Type B pancreatic cell (in vitro differentiated cells): ENCODE results near the gene VSX1. TPM values are rescaled to one million over a fixed set of nuclear protein-coding genes. Genes with fewer than 3 reads are reported as not detected.

ENCODE experiments used
- DNase-seq: peaks from one replicate; pipeline ENCODE4 v3.0.0; 2021; ENCODE audit warnings: mixed read lengths; ENCODE audit not compliant: unreplicated experiment; ENCODE audit errors: extremely low spot score
- H3K27ac Mint-ChIP-seq: 2 replicates; pipeline ENCODE4 v1.8.0; 2021; ENCODE audit warnings: mild to moderate bottlenecking, mixed read lengths
- H3K27me3 Mint-ChIP-seq: 2 replicates; pipeline ENCODE4 v1.8.0; 2021; ENCODE audit warnings: mixed read lengths
- H3K36me3 Mint-ChIP-seq: 2 replicates; pipeline ENCODE4 v1.8.0; 2021; ENCODE audit warnings: mixed read lengths
- H3K4me1 Mint-ChIP-seq: one replicate; pipeline ENCODE4 v1.8.0; 2021; ENCODE audit warnings: mixed read lengths; ENCODE audit not compliant: unreplicated experiment
- H3K4me3 Mint-ChIP-seq: 2 replicates; pipeline ENCODE4 v1.8.0; 2021; ENCODE audit warnings: mild to moderate bottlenecking, mixed read lengths
- H3K9me3 Mint-ChIP-seq: 2 replicates; pipeline ENCODE4 v1.8.0; 2021; ENCODE audit warnings: mixed read lengths
- CTCF ChIP-seq: fragments of 200-600 bp; sonication (generic); conservative IDR thresholded peaks from 2 replicates; pipeline ENCODE4 v1.5.0; 2021; ENCODE audit warnings: antibody characterized with exemption, mild to moderate bottlenecking
- total RNA-seq: library from RNA; stranded (reverse); gene quantifications from 2 replicates; pipeline ENCODE4 v1.2.1, GENCODE V29; 2021; ENCODE audit warnings: low replicate concordance

The VSX1 gene
- total RNA-seq, 1 donor from 2014 or later = not detected

- Mint-ChIP-seq H3K4me3 (peak overlapping the region; percentile 26), H3K4me1 (peaks cover 10% of the 10 kb centered on the region), H3K27me3 (peaks cover 69% of the 10 kb centered on the region), H3K27ac (no peak overlapping the region), H3K36me3 (no peaks in the 10 kb centered on the region), H3K9me3 (no peaks in the 10 kb centered on the region)
- no peak for TF ChIP-seq CTCF
- no peak for DNase-seq
Observed at GRCh38 chr20:25061103-25061799, 20.7 kb downstream of the VSX1 start.

GRCh38 chr20:25059866-25060465 lies 22.0 kb downstream of the VSX1 start:
- Mint-ChIP-seq H3K27ac (peak overlapping the region; percentile 63), H3K4me1 (peaks cover 5% of the 10 kb centered on the region), H3K27me3 (peaks cover 66% of the 10 kb centered on the region), H3K9me3 (no peaks in the 10 kb centered on the region), H3K36me3 (no peaks in the 10 kb centered on the region), H3K4me3 (no peak overlapping the region)
- DNase-seq = no peak
- TF ChIP-seq CTCF = no peak

- no peaks in the 10 kb centered on the region for H3K9me3 Mint-ChIP-seq
- DNase-seq = no peak
- peak overlapping the region; percentile 63 for H3K27ac Mint-ChIP-seq
- H3K36me3 Mint-ChIP-seq = no peaks in the 10 kb centered on the region
- H3K4me1 Mint-ChIP-seq = peaks cover 9% of the 10 kb centered on the region
- peak; percentile 35 for TF ChIP-seq CTCF
- H3K4me3 Mint-ChIP-seq = peak overlapping the region; percentile 76
- peaks cover 58% of the 10 kb centered on the region for H3K27me3 Mint-ChIP-seq
Observed at GRCh38 chr20:25058847-25059810, 22.8 kb downstream of the VSX1 start.

- peaks cover 18% of the 10 kb centered on the region for H3K4me1 Mint-ChIP-seq
- DNase-seq = no peak
- H3K27me3 Mint-ChIP-seq = peaks cover 49% of the 10 kb centered on the region
- no peaks in the 10 kb centered on the region for H3K36me3 Mint-ChIP-seq
- TF ChIP-seq CTCF = no peak
- peak within 1 kb of the TSS; percentile 67 for H3K27ac Mint-ChIP-seq
- no peaks in the 10 kb centered on the region for H3K9me3 Mint-ChIP-seq
- peak within 1 kb of the TSS; percentile 86 for H3K4me3 Mint-ChIP-seq
Observed at GRCh38 chr20:25058051-25058846, 23.7 kb downstream of the VSX1 start, which contains the start of gene ACSS1. TSS of gene ACSS1 (minus strand) at chr20:25058139. CDS start at chr20:25058102, 37 bp downstream.
